ENCODE measurements around the gene TMEM120B.
"Not testable (repeated sequence)": the region's sequence is repeated elsewhere in the genome, so short reads cannot be mapped to it uniquely, and the experiment has no call there.

Gene TMEM120B

DNA sequence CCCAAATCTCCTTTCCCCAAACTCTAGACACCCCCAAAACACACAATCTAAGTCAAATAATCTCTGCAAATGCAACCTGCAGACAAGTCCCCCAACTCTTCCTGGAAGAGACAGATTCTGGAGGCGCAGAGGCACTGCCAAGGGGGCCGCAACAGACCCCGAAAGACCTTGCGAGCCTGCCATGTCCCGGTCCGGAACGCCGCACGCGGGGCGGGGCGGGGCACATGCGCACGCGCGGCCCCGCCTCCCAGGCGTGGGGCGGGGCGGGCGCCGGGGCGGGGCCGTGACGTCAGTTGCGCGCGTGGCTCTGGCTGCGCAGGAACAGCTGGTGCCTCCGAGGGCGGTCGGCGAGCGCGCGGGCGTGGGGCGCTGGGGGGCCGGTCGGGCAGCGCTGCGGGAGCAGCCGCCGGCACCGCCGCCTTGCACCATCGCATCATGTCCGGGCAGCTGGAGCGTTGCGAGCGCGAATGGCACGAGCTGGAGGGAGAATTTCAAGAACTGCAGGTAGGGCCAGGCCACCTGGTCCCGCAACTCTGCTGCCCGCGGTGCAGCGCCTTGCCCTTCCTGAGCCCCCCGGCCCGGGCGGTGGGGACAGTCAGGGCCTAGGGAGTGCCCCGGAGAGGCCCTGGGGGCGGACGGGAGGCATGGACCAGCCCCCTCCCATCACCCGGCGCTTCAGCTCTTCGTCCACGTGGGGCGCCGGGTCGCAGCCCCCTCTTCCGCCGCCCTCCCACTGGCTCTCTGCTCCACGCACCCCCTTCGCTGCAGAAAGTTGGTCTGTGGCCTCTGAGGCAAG lies at the start of gene TMEM120B:
Gene TMEM120B, plus strand, starts transcription at position 292 of the 796 bp plus-strand sequence. Its CDS starts 144 bp downstream, at position 436.
- DNase-seq (ENCODE audit: low spot score): peak; percentile 81

GRCh38 chr12:121663610-121663929 lies 49.0 kb upstream of the TMEM120B start:
- no peak for DNase-seq (ENCODE audit: low spot score)

- not testable (repeated sequence) for DNase-seq (ENCODE audit: low spot score)
Measured at GRCh38 chr12:121666829-121667228, 45.7 kb upstream of the TMEM120B start.

DNA sequence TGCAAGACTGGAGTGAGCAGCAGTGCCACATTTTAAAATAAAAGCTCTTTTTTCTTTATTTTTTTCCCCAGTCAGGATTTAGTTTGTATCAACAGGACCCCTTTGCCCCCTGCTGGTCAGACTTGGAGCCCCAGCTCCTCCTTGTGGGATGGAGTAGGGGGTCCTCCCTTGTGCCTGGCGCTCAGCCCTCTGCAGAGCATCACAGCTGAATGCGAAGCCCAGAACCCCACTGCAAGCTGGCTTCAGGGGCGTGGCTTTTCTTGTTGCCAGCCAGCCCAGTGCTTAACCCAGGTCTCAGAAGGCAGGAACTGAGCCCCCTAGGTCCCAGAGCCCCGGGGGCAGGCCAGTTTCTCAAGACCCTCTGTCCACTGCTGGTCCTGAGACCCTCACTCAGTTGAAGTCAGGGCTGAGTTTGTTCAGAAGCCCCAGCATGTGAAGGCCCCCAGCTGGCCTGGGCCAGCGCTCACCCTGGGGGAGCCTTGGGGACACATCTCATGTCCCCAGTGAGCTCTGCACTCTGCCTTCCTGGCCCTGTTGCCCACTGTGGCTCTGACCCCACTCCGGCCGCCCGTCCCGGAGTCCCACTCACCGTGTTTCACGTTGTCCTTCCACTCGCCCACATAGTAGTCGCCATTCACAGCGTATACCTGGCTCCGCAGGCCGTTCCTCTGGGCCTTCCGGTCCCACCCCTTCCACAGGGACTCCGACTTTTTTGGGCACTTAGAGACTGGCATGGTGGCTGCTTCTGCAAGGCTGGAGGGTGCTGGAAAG lies 43.6 kb upstream of the TMEM120B start:
- peak; percentile 60 for DNase-seq (ENCODE audit: low spot score)

DNA sequence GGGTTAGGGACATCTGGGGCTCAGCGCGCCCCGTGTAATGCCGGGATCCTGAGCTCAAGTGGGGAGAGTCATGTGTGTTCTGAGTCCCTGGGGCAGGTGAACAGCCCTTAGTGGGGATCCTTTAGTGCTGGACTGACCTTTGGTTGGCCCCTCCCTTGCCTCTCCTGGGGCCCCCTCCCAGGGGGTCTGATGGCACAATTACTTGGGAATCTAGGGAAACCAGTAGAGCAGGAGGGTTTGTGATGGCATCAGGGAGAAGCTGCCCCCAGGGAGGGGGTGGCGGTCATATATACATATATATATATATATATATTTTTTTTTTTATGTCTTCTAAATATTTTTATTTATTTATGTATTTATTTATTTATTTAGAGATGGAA lies 43.0 kb upstream of the TMEM120B start, which contains the start of gene MORN3:
Gene MORN3, minus strand, starts transcription at position 134 of the 380 bp plus-strand sequence. CDS start 171 bp downstream, outside the sequence.
- DNase-seq (ENCODE audit: low spot score): no peak

GRCh38 chr12:121673013-121673511 lies 39.5 kb upstream of the TMEM120B start:
- DNase-seq (ENCODE audit: low spot score): no peak

DNA sequence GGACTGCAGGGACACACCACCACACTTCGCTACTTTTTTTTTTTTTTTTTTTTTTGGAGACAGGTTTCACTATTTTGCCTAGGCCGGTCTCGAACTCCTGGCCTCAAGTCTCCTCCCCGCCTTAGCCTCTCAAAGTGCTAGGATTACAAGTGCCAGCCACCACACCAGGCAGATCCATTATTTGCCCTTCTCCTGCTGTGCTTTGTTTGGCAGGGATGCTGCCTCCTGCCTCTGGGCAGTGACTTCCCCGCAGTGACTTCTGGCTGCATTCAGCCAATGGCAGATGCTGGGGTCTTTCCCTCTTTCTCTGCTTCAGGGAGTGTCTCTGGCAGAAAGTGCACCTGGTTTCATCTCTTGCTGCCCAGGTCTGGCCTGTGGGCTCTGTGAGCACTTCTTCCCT lies 36.4 kb upstream of the TMEM120B start:
- no peak for DNase-seq (ENCODE audit: low spot score)

DNA sequence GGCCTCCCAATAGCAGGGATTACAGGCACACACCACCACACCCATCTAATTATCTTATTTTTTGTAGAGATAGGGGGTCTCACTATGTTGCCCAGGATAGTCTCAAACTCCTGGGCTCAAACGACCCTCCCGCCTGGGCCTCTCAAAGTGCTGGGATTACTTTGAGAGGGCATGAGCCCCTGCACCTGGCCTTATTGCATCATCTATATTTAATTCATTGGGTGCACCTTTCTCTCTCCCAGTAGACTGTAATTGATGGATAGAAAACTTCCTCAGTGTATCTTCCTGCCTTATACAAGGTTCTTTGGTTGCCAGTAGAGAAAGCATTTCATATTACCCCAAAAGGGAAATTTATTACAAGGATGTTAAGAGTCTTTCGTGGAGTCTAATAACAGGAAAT lies 34.2 kb upstream of the TMEM120B start:
- DNase-seq (ENCODE audit: low spot score): no peak

- no peak for DNase-seq (ENCODE audit: low spot score)
Measured at GRCh38 chr12:121678716-121679300, 33.7 kb upstream of the TMEM120B start.

DNA sequence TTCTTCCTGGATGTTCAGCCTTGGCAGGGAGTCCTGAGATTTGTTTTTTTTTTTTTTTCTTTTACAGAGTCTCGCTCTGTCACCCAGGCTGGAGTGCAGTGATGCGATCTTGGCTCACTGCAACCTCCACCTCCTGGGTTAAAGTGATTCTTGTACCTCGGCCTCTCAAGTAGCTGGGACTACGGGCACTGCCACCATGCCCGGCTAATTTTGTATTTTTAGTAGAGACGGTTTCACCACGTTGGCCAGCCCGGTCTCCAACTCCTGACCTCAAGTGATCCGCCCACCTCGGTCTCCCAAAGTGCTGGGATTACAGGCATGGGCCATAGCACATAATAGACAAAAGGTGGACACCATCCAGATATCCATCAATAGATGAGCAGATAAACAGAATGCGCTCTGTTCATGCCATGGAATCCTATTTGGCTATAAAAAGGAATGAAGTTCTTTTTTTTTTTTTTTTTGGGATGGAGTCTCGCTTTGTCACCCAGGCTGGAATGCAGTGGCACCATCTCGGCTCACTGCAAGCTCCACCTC lies 32.8 kb upstream of the TMEM120B start:
- DNase-seq (ENCODE audit: low spot score): not testable (repeated sequence)

DNA sequence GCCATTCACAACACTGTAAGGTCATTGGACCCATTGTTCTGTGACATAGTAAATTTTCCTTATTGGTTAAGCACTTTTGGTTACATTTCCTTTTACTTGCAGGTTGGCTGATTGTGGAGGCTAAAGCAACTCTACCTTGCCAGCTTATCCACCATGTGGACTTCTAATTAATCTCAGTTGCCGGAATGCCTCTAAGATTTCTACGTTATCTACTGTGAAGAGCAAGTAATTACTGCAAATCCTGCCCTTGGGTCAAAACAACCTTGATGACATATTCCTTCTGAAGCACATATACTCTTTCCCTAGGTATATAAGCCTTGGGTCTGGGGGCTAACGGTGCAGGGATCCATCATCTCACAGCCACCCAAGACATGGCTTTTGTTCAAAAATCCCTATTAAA lies 23.6 kb upstream of the TMEM120B start:
- DNase-seq (ENCODE audit: low spot score): no peak

DNA sequence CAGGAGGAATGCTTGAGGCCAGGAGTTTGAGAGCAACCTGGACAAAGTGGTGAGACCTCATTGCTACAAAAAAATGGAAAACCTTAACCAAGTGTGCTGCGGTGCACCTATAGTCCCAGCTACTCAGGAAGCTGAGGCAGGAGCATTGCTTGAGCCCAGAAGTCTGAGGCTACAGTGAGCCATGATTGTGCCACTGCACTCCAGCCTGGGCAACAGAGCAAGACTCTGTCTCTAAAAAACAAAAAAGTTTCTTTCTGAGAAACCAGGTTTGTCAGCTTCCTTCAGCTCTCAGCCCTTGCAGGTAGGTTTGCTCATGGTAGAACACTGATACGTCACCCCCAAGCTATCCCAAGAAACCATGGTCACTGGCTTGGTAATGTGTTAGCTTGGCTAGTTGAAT lies 23.1 kb upstream of the TMEM120B start:
- DNase-seq (ENCODE audit: low spot score): no peak

- DNase-seq (ENCODE audit: low spot score): not testable (repeated sequence)
Measured at GRCh38 chr12:121692744-121693143, 19.8 kb upstream of the TMEM120B start.

DNA sequence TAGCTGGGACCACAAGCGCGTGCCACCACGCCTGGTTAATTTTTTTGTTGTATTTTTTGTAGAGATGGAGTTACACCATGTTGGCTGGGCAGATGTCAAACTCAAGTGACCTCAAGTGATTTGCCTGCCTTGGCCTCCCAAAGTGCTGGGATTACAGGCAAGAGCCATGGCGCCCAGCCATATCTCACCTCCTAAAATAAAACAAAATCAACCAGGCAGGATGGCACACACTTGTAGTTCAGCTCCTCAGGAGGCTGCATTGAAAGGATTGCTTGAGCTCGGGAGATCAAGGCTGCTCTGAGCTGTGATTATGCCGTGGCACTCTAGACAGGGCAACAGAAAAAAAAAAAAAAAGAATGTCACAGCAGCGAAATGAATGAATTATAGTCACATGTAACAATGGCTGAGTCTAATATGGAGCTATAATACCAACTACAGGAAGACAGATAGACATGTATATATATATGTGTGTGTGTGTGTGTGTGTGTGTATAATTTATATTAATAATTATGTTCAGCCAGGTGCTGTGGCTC lies 19.3 kb upstream of the TMEM120B start:
- DNase-seq (ENCODE audit: low spot score): no peak

- peak; percentile 62 for DNase-seq (ENCODE audit: low spot score)
Measured at GRCh38 chr12:121697093-121697698, 15.4 kb upstream of the TMEM120B start.

DNA sequence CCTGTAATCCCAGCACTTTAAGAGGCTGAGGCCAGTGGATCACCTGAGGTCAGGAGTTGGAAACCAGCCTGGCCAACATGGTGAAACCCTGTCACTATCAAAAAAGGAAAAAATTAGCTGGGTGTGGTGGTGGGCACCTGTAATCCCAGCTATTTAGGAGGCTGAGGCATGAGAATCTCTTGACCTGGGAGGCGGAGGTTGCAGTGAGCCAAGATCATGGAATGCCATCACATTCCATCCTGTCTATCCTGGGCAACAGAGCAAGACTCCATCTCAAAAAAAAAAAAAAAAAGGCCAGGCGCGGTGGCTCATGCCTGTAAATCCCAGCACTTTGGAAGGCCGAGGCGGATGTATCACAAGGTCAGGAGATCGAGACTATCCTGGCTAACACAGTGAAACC lies 14.7 kb upstream of the TMEM120B start:
- DNase-seq (ENCODE audit: low spot score): not testable (repeated sequence)

GRCh38 chr12:121701667-121702277 lies 10.8 kb upstream of the TMEM120B start:
- DNase-seq (ENCODE audit: low spot score): no peak

GRCh38 chr12:121702944-121703343 lies 9.6 kb upstream of the TMEM120B start:
- no peak for DNase-seq (ENCODE audit: low spot score)

DNA sequence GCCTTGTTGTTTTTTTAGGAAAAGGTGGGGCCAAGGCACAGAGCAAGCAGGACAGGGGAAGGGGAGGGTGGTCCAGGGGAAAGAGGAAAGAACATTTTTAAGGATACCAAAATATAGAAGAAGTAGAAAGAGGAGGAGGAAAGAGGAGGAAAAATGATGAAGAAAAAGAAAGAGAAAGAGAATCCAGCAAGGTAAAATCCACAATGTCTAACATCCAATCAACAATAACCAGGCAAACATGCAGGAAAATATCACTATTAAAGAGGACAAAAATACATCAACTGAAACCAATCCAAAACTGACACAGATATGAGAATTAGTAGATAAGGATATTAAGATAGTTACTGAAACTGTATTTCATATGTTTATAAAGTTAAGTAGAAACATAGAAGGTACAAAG lies 7.0 kb upstream of the TMEM120B start:
- DNase-seq (ENCODE audit: low spot score): no peak

GRCh38 chr12:121708313-121709063 lies 4.1 kb upstream of the TMEM120B start:
- no peak for DNase-seq (ENCODE audit: low spot score)

DNA sequence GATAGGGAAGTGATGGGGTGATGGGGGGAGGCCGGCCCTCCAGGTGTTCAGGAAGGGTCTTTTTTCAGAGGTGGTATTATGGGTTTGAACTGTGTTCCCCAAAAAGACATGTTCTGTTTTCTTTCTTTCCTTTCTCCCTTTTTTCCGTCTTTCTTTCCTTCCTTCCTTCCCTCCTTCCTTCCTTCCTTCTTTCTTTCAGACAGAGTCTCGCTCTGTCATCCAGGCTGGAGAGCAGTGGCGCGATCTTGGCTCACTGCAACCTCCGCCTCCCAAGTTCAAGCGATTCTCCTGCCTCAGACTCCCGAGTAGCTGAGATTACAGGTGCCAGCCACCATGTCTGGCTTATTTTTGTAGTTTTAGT lies 3.5 kb upstream of the TMEM120B start:
- DNase-seq (ENCODE audit: low spot score): not testable (repeated sequence)

All from CD4-positive, alpha-beta T cell treated with Interleukin-6 at 100 ng/mL for 8 hours (primary cell).